ENCODE data around the gene AGER. TPM values are rescaled to one million over a fixed set of nuclear protein-coding genes. Genes with fewer than 3 reads are reported as not detected.

The AGER gene
- total and polyA plus RNA-seq, 9 of the 15 experiments (the other 6 are each of a cell fraction or from before 2014, with no cell fraction given): 1.2 to 11.5 (median 4.1) TPM

- TF ChIP-seq SREBF2 (CRISPR knock-in tag; IDR thresholded peaks at IDR 0.05) (no peak), HOXB6 (CRISPR knock-in tag; IDR thresholded peaks at IDR 0.05; ENCODE audit: borderline replicate concordance) (no peak), NFE2L1 (tag; IDR thresholded peaks at IDR 0.05; ENCODE audit: borderline replicate concordance, low read depth) (no peak), EHMT2 (IDR thresholded peaks at IDR 0.05) (no peak), KLF16 (IDR thresholded peaks at IDR 0.05) (no peak), SIX5 (IDR thresholded peaks at IDR 0.05; ENCODE audit: borderline replicate concordance in 1 of 2, insufficient read depth in 1 of 2, low read depth in 1 of 2, low read length in 2 of 2) (no peak), RHOXF2B (CRISPR knock-in tag; conservative IDR thresholded peaks at IDR 0.05) (0 out of 2 replicates have a peak, but pooled peaks have one; percentile 9), MIER1 (IDR thresholded peaks at IDR 0.05; ENCODE audit: low read depth) (no peak), FOXJ3 (CRISPR knock-in tag; IDR thresholded peaks at IDR 0.05) (no peak), ZNF778 (CRISPR knock-in tag; IDR thresholded peaks at IDR 0.05) (no peak), MEF2D (tag; conservative IDR thresholded peaks at IDR 0.05; ENCODE audit: low read depth) (no peak), PYGO2 (tag; IDR thresholded peaks at IDR 0.05) (no peak), ZNF436 (CRISPR knock-in tag; IDR thresholded peaks at IDR 0.05) (no peak), TRIM24 (IDR thresholded peaks at IDR 0.05) (peak in 1 of 2 experiments; percentile 70; a peak in 2 of 4 replicates), MTA3 (IDR thresholded peaks at IDR 0.05; ENCODE audit: borderline replicate concordance) (peak; percentile 58; the same call in 1 of the 2 replicates), ZNF589 (CRISPR knock-in tag; IDR thresholded peaks at IDR 0.05; ENCODE audit: low read depth) (no peak), SRSF1 (IDR thresholded peaks at IDR 0.05; ENCODE audit: low read depth, low read length) (no peak), FOXK1 (CRISPR knock-in tag; IDR thresholded peaks at IDR 0.05; ENCODE audit: borderline replicate concordance) (no peak), ZMIZ1 (IDR thresholded peaks at IDR 0.05; ENCODE audit: low read depth in 2 of 2, low read length in 2 of 2) (no peak; a peak in 1 of 4 replicates), PHB2 (IDR thresholded peaks at IDR 0.05; ENCODE audit: low read depth) (no peak), RBM25 (IDR thresholded peaks at IDR 0.05; ENCODE audit: low read depth, low read length, severe bottlenecking) (no peak), NKRF (IDR thresholded peaks at IDR 0.05; ENCODE audit: borderline replicate concordance) (no peak)
Measured at GRCh38 chr6:32190054-32190851, 6.2 kb upstream of the AGER start, which contains the start of gene PBX2 (continued).
